GM12891 (cell line): Measurements from ENCODE around the gene TRAF3.

Experiments
- PAX5 ChIP-seq: IDR thresholded peaks from 2 replicates; pipeline ENCODE4 v1.6.1; 2011; ENCODE audit warnings: low read length, moderate library complexity, mild to moderate bottlenecking; ENCODE audit not compliant: insufficient read depth, severe bottlenecking
- POLR2A ChIP-seq: IDR thresholded peaks from 2 replicates; pipeline ENCODE4 v1.6.1; 2011; ENCODE audit warnings: low read depth, low read length, control low read depth
- POLR2AphosphoS5 ChIP-seq: IDR thresholded peaks from 2 replicates; pipeline ENCODE4 v1.6.1; 2011; ENCODE audit warnings: low read depth, low read length, control low read depth
- POU2F2 ChIP-seq: IDR thresholded peaks from 2 replicates; pipeline ENCODE4 v1.6.1; 2011; ENCODE audit warnings: low read depth, mild to moderate bottlenecking, control low read depth, low read length, moderate library complexity
- SPI1 ChIP-seq: IDR thresholded peaks from 2 replicates; pipeline ENCODE4 v1.6.1; 2011; ENCODE audit warnings: low read depth, low read length, control low read depth
- TAF1 ChIP-seq: IDR thresholded peaks from 2 replicates; pipeline ENCODE4 v1.6.1; 2011; ENCODE audit warnings: low read depth, low read length, control low read depth

DNA sequence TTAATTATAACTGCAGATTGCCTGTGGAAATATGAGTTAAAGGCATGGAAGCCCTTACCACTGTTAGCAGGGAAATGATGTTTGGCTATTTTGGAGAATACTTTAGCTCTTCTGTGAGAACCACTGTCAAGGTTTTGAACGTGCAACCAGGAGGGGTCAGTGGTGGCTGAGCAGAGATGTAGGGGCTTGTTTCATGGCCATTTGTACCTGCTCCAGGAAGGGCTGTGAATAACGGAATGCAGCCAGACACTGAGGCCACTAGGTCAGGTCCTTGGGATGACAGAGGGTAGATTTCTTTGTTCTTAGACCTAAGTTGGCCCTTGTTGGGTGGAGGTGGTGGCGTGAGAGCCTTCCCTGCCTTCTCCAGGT is 8.3 kb downstream of the TRAF3 start:
- TF ChIP-seq SPI1 (no peak), POLR2A (no peak), POLR2AphosphoS5 (no peak), TAF1 (no peak), POU2F2 (no peak), PAX5 (no peak)
